HL-60 (cell line): ENCODE results near the gene MED31.

Experiments
- DNase-seq, 2 experiments: peaks; one replicate each; pipeline ENCODE4 v3.0.0-alpha.2; 2010 to 2020; ENCODE audit warnings: low read depth in 1 of 2, low spot score in 1 of 2
- H3K27ac ChIP-seq: fragments of 250-450 bp; sonication (Bioruptor Pico); replicated peaks from 2 replicates; pipeline ENCODE4 v1.5.1; 2020; ENCODE audit warnings: mild to moderate bottlenecking, moderate library complexity
- H3K27me3 ChIP-seq: fragments of 250-450 bp; sonication (Bioruptor Pico); 2 replicates; pipeline ENCODE4 v1.5.1; 2021; ENCODE audit warnings: mild to moderate bottlenecking, moderate library complexity; ENCODE audit not compliant: insufficient read depth, poor library complexity, severe bottlenecking
- H3K4me3 ChIP-seq: replicated peaks from 2 replicates; pipeline ENCODE4 v1.5.1; 2011; ENCODE audit warnings: mild to moderate bottlenecking, control low read depth, low read length; ENCODE audit not compliant: insufficient read depth
- GABPA ChIP-seq: IDR thresholded peaks from 2 replicates; pipeline ENCODE4 v1.6.1; 2012; ENCODE audit warnings: low read depth
- POLR2AphosphoS5 ChIP-seq: IDR thresholded peaks from 2 replicates; pipeline ENCODE4 v1.6.1; 2012; ENCODE audit warnings: low read depth
- SPI1 ChIP-seq: IDR thresholded peaks from 2 replicates; pipeline ENCODE4 v1.6.1; 2012; ENCODE audit warnings: low read depth, mild to moderate bottlenecking, borderline replicate concordance
- TF ChIP-seq, protein P1 (sequence below): IDR thresholded peaks from one replicate; pipeline ENCODE4 v1.5.1; 2011; ENCODE audit warnings: low read length, control low read depth, inconsistent platforms; ENCODE audit not compliant: insufficient read depth
- TF ChIP-seq, protein P2 (sequence below): IDR thresholded peaks from 2 replicates; pipeline ENCODE4 v1.6.1; 2012; ENCODE audit warnings: low read depth; ENCODE audit not compliant: insufficient replicate concordance

Gene MED31

GRCh38 chr17:6670999-6671398 is 19.6 kb upstream of the MED31 start:
- Histone ChIP-seq H3K4me3 (no peak overlapping the region), H3K27me3 (peaks cover 2% of the 10 kb centered on the region), H3K27ac (no peak overlapping the region)
- TF ChIP-seq GABPA (no peak), SPI1 (no peak), POLR2AphosphoS5 (no peak)
- TF ChIP-seq, protein P1, sequence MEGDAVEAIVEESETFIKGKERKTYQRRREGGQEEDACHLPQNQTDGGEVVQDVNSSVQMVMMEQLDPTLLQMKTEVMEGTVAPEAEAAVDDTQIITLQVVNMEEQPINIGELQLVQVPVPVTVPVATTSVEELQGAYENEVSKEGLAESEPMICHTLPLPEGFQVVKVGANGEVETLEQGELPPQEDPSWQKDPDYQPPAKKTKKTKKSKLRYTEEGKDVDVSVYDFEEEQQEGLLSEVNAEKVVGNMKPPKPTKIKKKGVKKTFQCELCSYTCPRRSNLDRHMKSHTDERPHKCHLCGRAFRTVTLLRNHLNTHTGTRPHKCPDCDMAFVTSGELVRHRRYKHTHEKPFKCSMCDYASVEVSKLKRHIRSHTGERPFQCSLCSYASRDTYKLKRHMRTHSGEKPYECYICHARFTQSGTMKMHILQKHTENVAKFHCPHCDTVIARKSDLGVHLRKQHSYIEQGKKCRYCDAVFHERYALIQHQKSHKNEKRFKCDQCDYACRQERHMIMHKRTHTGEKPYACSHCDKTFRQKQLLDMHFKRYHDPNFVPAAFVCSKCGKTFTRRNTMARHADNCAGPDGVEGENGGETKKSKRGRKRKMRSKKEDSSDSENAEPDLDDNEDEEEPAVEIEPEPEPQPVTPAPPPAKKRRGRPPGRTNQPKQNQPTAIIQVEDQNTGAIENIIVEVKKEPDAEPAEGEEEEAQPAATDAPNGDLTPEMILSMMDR = no peak
- TF ChIP-seq, protein P2, sequence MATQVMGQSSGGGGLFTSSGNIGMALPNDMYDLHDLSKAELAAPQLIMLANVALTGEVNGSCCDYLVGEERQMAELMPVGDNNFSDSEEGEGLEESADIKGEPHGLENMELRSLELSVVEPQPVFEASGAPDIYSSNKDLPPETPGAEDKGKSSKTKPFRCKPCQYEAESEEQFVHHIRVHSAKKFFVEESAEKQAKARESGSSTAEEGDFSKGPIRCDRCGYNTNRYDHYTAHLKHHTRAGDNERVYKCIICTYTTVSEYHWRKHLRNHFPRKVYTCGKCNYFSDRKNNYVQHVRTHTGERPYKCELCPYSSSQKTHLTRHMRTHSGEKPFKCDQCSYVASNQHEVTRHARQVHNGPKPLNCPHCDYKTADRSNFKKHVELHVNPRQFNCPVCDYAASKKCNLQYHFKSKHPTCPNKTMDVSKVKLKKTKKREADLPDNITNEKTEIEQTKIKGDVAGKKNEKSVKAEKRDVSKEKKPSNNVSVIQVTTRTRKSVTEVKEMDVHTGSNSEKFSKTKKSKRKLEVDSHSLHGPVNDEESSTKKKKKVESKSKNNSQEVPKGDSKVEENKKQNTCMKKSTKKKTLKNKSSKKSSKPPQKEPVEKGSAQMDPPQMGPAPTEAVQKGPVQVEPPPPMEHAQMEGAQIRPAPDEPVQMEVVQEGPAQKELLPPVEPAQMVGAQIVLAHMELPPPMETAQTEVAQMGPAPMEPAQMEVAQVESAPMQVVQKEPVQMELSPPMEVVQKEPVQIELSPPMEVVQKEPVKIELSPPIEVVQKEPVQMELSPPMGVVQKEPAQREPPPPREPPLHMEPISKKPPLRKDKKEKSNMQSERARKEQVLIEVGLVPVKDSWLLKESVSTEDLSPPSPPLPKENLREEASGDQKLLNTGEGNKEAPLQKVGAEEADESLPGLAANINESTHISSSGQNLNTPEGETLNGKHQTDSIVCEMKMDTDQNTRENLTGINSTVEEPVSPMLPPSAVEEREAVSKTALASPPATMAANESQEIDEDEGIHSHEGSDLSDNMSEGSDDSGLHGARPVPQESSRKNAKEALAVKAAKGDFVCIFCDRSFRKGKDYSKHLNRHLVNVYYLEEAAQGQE = no peak
- no peak for DNase-seq

DNA sequence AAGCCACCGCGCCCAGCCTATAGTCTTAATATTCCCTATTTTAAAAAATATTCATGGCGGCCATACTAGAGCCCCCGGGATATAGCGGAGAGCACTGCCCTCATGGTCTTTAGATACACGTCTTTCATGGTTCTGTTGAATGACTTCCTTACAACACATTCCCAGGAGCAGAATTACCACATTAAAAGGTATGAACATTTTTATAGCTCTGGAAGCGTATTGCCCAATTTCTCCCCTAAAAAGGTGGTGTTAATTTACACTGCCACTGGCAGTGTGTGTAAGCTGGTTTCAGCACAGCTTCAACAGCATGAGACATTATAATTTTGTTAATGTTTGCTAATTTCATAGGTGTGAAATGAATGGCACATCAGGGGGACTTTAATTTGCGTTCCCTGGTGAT is 19.2 kb upstream of the MED31 start:
- DNase-seq = no peak
- TF ChIP-seq, protein P2 = no peak
- no peak for TF ChIP-seq GABPA
- TF ChIP-seq SPI1 = no peak
- TF ChIP-seq POLR2AphosphoS5 = no peak
- TF ChIP-seq, protein P1 = no peak

DNA sequence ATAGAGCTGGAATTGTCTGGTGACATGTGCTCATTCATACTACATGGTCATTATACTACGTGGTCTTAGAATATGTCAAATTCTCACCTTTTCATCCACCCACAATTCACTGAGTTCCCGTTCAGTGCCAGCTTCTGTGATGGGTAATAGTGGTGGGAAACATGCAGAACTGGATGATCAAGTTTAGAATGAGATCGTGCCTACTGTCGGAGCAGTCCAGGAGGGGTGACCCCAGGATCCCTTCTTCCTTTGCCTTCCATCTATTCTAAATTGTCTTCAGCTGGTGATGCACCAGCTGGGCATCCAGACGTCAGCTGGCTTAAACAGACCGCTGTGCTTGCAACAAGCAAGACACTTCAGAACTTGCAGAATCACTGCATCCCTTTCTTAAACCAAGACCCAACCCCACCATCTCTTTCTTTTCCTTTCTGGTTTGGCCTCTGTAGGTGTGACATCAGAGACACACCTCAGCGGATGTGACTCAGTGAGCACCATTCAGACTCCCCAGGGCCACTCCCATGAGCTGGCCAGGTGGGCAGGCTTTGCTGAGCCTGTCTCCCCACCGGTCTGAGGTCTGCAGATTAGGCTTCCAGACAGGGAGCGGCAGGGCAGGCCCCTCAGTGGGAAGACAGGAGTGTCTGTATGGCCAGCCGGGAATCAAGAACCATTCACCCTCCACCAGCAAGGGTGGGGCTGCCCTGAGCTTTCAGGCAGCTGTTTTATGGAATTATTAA is 18.2 kb upstream of the MED31 start:
- TF ChIP-seq SPI1 = no peak
- TF ChIP-seq, protein P2 = no peak
- TF ChIP-seq POLR2AphosphoS5 = no peak
- TF ChIP-seq GABPA = no peak
- TF ChIP-seq, protein P1 = no peak
- Histone ChIP-seq H3K27ac (no peak overlapping the region), H3K4me3 (no peak overlapping the region), H3K27me3 (peaks cover 2% of the 10 kb centered on the region)
- no peak for DNase-seq

More for the DNA sequence above, 19.2 kb upstream of the MED31 start:
- H3K27ac ChIP-seq = no peak overlapping the region
- peaks cover 2% of the 10 kb centered on the region for H3K27me3 ChIP-seq
- H3K4me3 ChIP-seq = no peak overlapping the region
